B cell (primary cell): ENCODE results near the gene HCN1.

Source experiments
- CTCF ChIP-seq: fragments of 200-600 bp; IDR thresholded peaks from one replicate; pipeline ENCODE4 v1.8.0; 2022; ENCODE audit warnings: antibody characterized with exemption, mild to moderate bottlenecking
- EZH2 ChIP-seq: IDR thresholded peaks from 2 replicates; pipeline ENCODE4 v1.6.1; 2012; ENCODE audit warnings: borderline replicate concordance, low read depth, mild to moderate bottlenecking, moderate library complexity, low read length; ENCODE audit not compliant: insufficient read depth, poor library complexity, severe bottlenecking

- TF ChIP-seq CTCF (no peak), EZH2 (no peak)
These were observed 211.4 kb downstream of the HCN1 start for GRCh38 chr5:45484781-45485180.
